CD4-positive, alpha-beta T cell treated with Interferon alpha-2 for 1 hour (primary cell): ENCODE measurements around the gene SEPTIN8.

Source experiments
- DNase-seq, 2 donors: peaks; one replicate each; pipeline ENCODE4 v3.0.0-alpha.2; 2020 to 2022

SEPTIN8 gene

GRCh38 chr5:132779961-132780360, 2.9 kb upstream of the SEPTIN8 start:
- DNase-seq, result no peak

- no peak for DNase-seq
Measured at GRCh38 chr5:132778856-132779255, 1.8 kb upstream of the SEPTIN8 start.

GRCh38 chr5:132778129-132778528, 1.1 kb upstream of the SEPTIN8 start:
- DNase-seq, result no peak

GRCh38 chr5:132776938-132777208, 166 bp downstream of the SEPTIN8 start:
- DNase-seq, result no peak

- no peak for DNase-seq
Measured at GRCh38 chr5:132776131-132776937, 705 bp downstream of the SEPTIN8 start.

GRCh38 chr5:132775476-132775961, 1.5 kb downstream of the SEPTIN8 start:
- no peak for DNase-seq

- DNase-seq, result no peak
Measured at GRCh38 chr5:132774896-132775295, 2.1 kb downstream of the SEPTIN8 start.

GRCh38 chr5:132774406-132774805, 2.6 kb downstream of the SEPTIN8 start:
- DNase-seq, result no peak

- DNase-seq, result no peak
Measured at GRCh38 chr5:132773601-132774355, 3.3 kb downstream of the SEPTIN8 start.

- no peak for DNase-seq
Measured at GRCh38 chr5:132773114-132773513, 3.9 kb downstream of the SEPTIN8 start.

- DNase-seq, result no peak
Measured at GRCh38 chr5:132772291-132773070, 4.6 kb downstream of the SEPTIN8 start.

- no peak for DNase-seq
Measured at GRCh38 chr5:132771503-132771998, 5.5 kb downstream of the SEPTIN8 start.

GRCh38 chr5:132770476-132771159, 6.4 kb downstream of the SEPTIN8 start:
- no peak for DNase-seq

- DNase-seq, result no peak
Measured at GRCh38 chr5:132768485-132768868, 8.6 kb downstream of the SEPTIN8 start.

GRCh38 chr5:132767150-132767549, 9.9 kb downstream of the SEPTIN8 start:
- DNase-seq, result no peak

- no peak for DNase-seq
Measured at GRCh38 chr5:132766806-132767055, 10.3 kb downstream of the SEPTIN8 start.

GRCh38 chr5:132766020-132766805, 10.8 kb downstream of the SEPTIN8 start:
- DNase-seq, result no peak

- no peak for DNase-seq
Measured at GRCh38 chr5:132765311-132766019, 11.6 kb downstream of the SEPTIN8 start.

GRCh38 chr5:132764671-132765238, 12.3 kb downstream of the SEPTIN8 start:
- no peak for DNase-seq

GRCh38 chr5:132764051-132764450, 13.0 kb downstream of the SEPTIN8 start:
- no peak for DNase-seq
